SIG-M5 treated with dmso at 0.1 percent for 504 hours (cell line): ENCODE measurements around the gene RBBP8.

ENCODE experiments used
- DNase-seq: peaks from one replicate; lab custom pipeline; 2025; ENCODE audit not compliant: unreplicated experiment; lab: John Stamatoyannopoulos, UW

Gene RBBP8

DNA sequence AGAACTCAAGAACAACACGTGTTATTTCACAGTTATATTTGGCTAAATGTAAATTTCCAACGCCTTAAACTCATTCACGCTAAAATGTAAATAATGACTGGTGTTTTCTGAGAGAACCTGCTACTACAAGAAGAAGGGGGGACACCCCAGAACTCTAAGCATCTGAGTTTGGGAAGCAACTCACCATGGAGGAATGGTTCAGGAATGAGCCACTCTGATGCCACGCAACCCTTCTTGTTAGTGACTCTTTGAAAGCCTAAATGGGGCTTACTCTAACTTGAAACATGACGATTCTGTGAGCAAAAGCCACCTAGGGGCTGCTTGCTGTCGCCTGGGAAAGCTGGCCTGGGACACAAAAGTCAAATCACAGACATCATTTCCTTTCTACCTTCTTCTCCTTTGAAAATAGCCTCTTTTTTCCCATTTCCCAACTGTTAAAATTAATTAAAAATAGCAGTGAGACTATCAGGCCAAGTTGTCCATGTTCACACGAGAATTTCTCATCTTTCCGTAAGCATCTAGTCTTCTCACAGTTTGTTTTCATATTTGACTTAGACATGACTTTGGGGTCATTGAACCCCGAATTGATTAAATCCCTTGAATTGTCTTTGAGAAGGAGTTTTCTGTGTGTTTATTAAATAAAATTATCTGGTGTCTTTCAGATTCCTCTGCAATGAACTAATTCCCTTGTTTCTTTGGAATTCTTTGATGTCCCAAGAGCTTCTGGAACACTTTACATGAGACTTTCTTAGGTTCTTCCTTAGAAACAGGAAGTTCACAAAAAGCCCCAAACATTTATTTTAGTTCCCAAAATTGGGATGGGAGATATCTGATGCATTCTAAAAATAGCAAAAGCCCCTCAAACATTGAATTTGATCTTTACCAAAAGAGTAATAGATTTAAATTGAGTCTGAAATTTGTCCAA lies 126.7 kb downstream of the RBBP8 start:
- no peak for DNase-seq

GRCh38 chr18:23062011-23062410 lies 128.9 kb downstream of the RBBP8 start:
- peak; percentile 5 for DNase-seq

DNA sequence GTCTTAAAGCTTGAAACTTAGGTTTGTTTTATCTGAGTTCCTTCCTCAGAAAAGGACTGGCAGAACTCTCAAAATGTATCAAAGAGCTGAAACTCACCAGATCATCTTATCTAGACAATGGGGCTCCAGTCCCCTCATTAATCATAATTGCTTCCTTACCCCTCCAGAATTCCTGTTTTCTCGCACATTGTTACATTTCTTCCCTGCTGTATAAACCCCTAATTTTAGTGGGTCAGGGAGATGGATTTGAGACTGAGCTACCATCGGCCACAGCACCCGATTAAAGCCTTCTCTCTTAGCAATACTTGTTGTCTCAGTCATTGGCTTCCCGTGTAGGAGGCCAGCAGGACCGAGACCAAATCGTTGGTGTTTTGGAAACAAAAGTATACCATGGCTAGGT lies 130.4 kb downstream of the RBBP8 start:
- DNase-seq: no peak

- DNase-seq: no peak
Observed at GRCh38 chr18:23065234-23065806, 132.2 kb downstream of the RBBP8 start.

DNA sequence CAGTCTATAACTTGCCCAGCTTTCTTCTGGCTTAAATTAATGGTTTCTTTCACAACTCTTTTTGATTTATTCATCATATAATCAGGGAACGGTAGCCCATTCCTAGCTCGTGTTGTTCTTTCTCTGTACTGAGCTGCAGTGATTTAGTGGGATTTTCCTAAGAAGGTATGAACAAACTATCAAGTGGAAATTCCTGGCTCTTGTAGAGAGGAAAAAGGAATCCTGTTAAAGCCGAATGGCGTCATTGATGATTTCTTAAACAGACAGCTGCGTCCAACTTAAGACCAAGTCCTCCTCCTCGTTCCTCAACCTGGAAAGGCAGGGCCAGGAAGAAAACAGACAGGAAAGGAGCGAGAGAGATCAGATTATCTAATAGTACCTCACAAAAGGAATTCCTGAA lies 132.9 kb downstream of the RBBP8 start:
- DNase-seq: no peak

DNA sequence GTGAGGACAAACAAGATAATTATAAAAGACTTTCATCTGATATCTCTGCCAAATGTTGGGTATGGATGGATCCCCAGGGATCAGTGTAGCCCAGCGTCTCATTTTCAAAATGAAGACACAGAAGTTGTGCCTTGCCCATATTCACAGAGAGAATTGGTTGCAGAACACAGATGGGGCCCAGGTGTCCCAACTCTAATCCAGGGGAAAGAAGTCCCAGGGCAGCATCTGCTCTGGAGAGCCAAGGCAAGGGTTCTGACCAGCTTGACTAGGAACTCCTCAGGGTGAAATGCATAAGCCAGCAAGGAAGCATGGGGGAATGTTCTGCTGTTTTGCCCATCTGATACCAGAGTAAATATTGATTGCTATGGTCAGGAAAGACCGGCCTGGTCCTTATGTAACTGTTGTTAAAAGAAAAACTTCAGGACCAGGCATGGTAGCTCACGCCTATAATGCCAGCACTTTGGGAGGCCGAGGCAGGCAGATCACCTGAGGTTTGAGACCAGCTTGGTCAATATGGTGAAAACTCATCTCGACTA lies 133.4 kb downstream of the RBBP8 start:
- no peak for DNase-seq

DNA sequence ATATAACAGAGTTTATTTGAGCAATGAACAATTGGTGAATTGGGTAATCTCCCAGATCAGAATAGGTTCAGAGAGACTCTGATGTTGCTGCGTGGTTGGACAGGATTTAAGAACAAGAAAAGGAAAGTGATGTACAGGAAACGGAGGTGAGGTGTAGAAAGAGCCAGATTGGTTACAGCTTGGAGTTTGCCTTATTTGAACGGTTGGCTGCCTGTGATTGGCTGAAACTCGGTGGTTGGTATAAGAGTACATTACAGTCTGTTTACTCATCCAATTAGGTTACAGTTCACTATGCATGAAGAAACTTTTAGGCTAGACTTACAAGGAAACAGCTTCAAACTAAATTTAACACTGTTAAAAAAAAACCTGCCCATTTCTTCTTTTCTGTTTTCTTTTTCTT lies 134.1 kb downstream of the RBBP8 start:
- DNase-seq: no peak

DNA sequence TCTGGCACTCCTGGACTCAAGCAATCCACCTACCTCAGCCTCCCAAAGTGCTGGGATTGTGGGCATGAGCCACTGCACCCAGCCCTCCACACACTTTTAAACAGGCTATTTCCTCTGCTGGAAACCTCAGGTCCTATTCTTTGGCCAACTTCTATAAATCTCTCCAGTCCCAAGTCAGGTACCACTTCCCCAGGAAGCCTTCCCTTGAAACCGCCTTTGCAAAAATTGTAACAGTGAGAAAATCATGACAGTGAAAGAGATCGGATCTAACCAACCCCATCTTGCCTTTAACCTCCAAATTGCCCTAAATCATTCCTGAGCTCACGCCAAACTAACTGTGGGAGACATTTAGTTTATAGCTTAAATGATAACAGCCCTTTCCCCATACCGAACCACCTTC lies 134.9 kb downstream of the RBBP8 start:
- no peak for DNase-seq

DNA sequence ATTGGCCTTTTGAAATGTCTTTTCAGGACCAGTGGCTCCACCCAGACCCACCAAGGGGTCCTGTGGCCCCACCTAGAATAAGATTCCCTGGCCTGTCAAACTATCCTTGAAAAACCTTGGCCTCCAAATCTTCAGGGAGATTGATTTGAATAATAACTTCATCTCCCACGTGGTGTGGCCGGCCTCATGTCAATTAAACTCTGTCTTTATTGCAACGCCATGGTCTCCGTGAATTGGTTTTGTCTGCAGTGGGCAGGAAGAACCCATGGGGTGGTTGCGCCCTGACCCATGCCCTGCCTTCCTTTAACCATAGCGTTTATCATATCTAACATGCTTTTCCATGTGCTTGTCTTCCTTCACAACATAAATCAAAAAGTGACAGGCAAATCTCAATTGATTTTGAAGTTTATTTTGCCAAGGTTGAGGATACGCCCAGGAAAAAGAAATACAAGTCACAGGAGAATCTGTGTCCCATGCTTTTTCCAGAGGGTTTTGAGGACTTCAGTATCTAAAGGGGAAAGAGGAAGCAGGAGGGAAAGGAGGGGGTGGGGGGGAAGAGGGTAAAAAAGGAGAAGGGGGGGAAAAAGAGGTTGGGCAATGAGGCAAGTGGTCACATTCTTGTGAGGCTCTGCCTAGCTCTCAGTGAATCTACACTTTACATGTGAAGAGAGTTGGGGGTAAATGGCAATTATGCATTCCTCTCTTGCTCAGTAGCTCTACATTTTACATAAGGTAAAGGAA lies 135.6 kb downstream of the RBBP8 start:
- DNase-seq: peak; percentile 63

GRCh38 chr18:23069481-23069880 lies 136.4 kb downstream of the RBBP8 start:
- peak; percentile 17 for DNase-seq

DNA sequence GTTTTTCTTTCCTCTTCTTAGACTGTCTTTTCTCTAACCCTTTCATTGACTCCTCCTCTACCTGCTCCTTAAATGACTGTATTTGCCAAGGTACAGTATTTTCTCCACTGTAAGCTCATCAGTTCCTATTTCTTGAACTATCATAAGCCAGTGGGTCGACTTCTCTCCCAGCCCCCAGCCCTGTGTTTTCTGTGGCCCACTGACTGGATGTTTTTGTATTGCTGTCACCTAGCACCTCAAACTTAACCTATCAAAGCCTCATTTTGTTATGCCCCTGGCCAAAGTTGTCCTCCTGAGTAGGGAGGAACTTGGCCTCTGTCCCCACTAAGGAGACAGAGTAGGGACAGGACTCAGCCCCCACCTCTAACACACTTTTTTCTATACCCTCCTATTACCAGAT lies 136.8 kb downstream of the RBBP8 start:
- no peak for DNase-seq

GRCh38 chr18:23071285-23071684 lies 138.2 kb downstream of the RBBP8 start:
- peak; percentile 94 for DNase-seq

DNA sequence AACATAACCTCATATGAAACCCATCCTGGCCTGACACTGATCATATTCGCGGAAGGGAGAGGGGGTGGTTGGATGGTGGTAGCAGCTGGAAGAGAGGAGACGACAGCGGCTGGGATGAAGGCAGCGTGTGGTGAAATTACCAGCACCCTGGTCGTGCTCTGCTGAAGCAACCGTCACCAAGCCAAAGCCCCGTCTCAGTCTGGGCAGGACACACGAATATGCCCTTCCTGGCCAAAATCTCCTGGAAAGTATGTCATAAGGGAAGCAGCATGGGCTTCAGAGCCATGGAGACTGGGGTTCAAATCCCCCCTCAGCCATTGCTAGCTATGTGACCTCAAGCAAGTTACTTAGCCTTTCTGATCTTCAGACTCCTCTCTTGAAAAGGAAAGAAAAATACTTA lies 139.0 kb downstream of the RBBP8 start:
- no peak for DNase-seq

GRCh38 chr18:23073996-23074606 lies 141.0 kb downstream of the RBBP8 start:
- DNase-seq: no peak
